ENCODE results near the gene LRRC15. TPM values are rescaled to one million over a fixed set of nuclear protein-coding genes. Genes with fewer than 3 reads are reported as not detected.

LRRC15 gene
- total RNA-seq, 1 donor from 2014 or later: not detected

GRCh38 chr3:194322678-194323211 is 46.8 kb downstream of the LRRC15 start:
- Mint-ChIP-seq H3K27ac (no peak overlapping the region), H3K36me3 (ENCODE audit: low read depth) (no peaks in the 10 kb centered on the region), H3K4me3 (no peak overlapping the region), H3K27me3 (peaks cover 4% of the 10 kb centered on the region), H3K4me1 (no peaks in the 10 kb centered on the region), H3K9me3 (peaks cover 10% of the 10 kb centered on the region)
- TF ChIP-seq CTCF (IDR thresholded peaks at IDR 0.05): no peak
- ATAC-seq (ENCODE audit: low read depth) (no peak), DNase-seq (no peak)
- intact Hi-C loops (cut with micrococcal nuclease): no loop called here
- POLR2A ChIA-PET: interaction anchor here (0.6 kb wide), 1 partner anchor 163 kb away, joined by 3 read pairs; no protein-coding TSS in a partner anchor
- CTCF ChIA-PET: no interaction called here

GRCh38 chr3:194321693-194322640 is 47.6 kb downstream of the LRRC15 start:
- Mint-ChIP-seq H3K4me3 (no peak overlapping the region), H3K36me3 (ENCODE audit: low read depth) (no peaks in the 10 kb centered on the region), H3K4me1 (no peaks in the 10 kb centered on the region), H3K9me3 (peaks cover 10% of the 10 kb centered on the region), H3K27me3 (peaks cover 11% of the 10 kb centered on the region), H3K27ac (no peak overlapping the region)
- POLR2A ChIA-PET: interaction anchor here (0.6 kb wide), 1 partner anchor 164 kb away, joined by 3 read pairs; no protein-coding TSS in a partner anchor
- no peak for TF ChIP-seq CTCF (IDR thresholded peaks at IDR 0.05)
- ATAC-seq (ENCODE audit: low read depth) (no peak), DNase-seq (no peak)
- CTCF ChIA-PET: no interaction called here
- intact Hi-C loops (cut with micrococcal nuclease): no loop called here

- ChIA-PET CTCF (no interaction called here), POLR2A (no interaction called here)
- DNase-seq: no peak
- peaks cover 5% of the 10 kb centered on the region for H3K4me1 Mint-ChIP-seq
- ATAC-seq (ENCODE audit: low read depth): no peak
- H3K27me3 Mint-ChIP-seq: peaks cover 15% of the 10 kb centered on the region
- H3K4me3 Mint-ChIP-seq: no peak overlapping the region
- intact Hi-C loops (cut with micrococcal nuclease): no loop called here
- peaks cover 10% of the 10 kb centered on the region for H3K9me3 Mint-ChIP-seq
- H3K27ac Mint-ChIP-seq: no peak overlapping the region
- no peaks in the 10 kb centered on the region for H3K36me3 Mint-ChIP-seq (ENCODE audit: low read depth)
- no peak for TF ChIP-seq CTCF (IDR thresholded peaks at IDR 0.05)
Measured at GRCh38 chr3:194320744-194321243, 48.7 kb downstream of the LRRC15 start.

- no peak overlapping the region for H3K27ac Mint-ChIP-seq
- ChIA-PET CTCF (no interaction called here), POLR2A (no interaction called here)
- H3K36me3 Mint-ChIP-seq (ENCODE audit: low read depth): no peaks in the 10 kb centered on the region
- ATAC-seq (ENCODE audit: low read depth): no peak
- H3K27me3 Mint-ChIP-seq: peaks cover 15% of the 10 kb centered on the region
- DNase-seq: no peak
- H3K9me3 Mint-ChIP-seq: peaks cover 10% of the 10 kb centered on the region
- peaks cover 10% of the 10 kb centered on the region for H3K4me1 Mint-ChIP-seq
- no peak for TF ChIP-seq CTCF (IDR thresholded peaks at IDR 0.05)
- no peak overlapping the region for H3K4me3 Mint-ChIP-seq
- intact Hi-C loops (cut with micrococcal nuclease): no loop called here
Measured at GRCh38 chr3:194320100-194320499, 49.4 kb downstream of the LRRC15 start.

- POLR2A ChIA-PET: no interaction called here
- H3K36me3 Mint-ChIP-seq (ENCODE audit: low read depth): no peaks in the 10 kb centered on the region
- no peak overlapping the region for H3K4me3 Mint-ChIP-seq
- intact Hi-C loops (cut with micrococcal nuclease): no loop called here
- peaks cover 16% of the 10 kb centered on the region for H3K27me3 Mint-ChIP-seq
- no peak overlapping the region for H3K27ac Mint-ChIP-seq
- DNase-seq: no peak
- H3K9me3 Mint-ChIP-seq: peaks cover 10% of the 10 kb centered on the region
- CTCF ChIA-PET: interaction anchor here (4.7 kb wide), 1 partner anchor 655 kb away, joined by 132 read pairs; no protein-coding TSS in a partner anchor
- no peak for ATAC-seq (ENCODE audit: low read depth)
- H3K4me1 Mint-ChIP-seq: peaks cover 13% of the 10 kb centered on the region
- no peak for TF ChIP-seq CTCF (IDR thresholded peaks at IDR 0.05)
Measured at GRCh38 chr3:194318511-194319161, 50.9 kb downstream of the LRRC15 start.
